Trophoblast cell (in vitro differentiated cells and primary cell): ENCODE measurements around the gene HEATR1.
"Not testable (repeated sequence)": the region's sequence is repeated elsewhere in the genome, so short reads cannot be mapped to it uniquely, and the experiment has no call there.

Experiments used
- DNase-seq, 2 donors: peaks; one replicate each; pipeline ENCODE4 v3.0.0-alpha.2; 2016
- H2AFZ ChIP-seq: 2 replicates; pipeline ENCODE4 v1.6.1; 2013; ENCODE audit warnings: low read length, moderate library complexity, mild to moderate bottlenecking; ENCODE audit not compliant: insufficient read depth, poor library complexity
- H2AK5ac ChIP-seq: 2 replicates; pipeline ENCODE4 v1.6.1; 2013; ENCODE audit warnings: mild to moderate bottlenecking, low read length
- H2BK120ac ChIP-seq: 2 replicates; pipeline ENCODE4 v1.6.1; 2013; ENCODE audit warnings: low read length, mild to moderate bottlenecking, moderate library complexity; ENCODE audit not compliant: insufficient read depth, poor library complexity
- H2BK12ac ChIP-seq: 2 replicates; pipeline ENCODE4 v1.6.1; 2013; ENCODE audit warnings: mild to moderate bottlenecking, low read length, moderate library complexity
- H2BK5ac ChIP-seq: 2 replicates; pipeline ENCODE4 v1.6.1; 2013; ENCODE audit warnings: low read length, low read depth, moderate library complexity, mild to moderate bottlenecking; ENCODE audit not compliant: poor library complexity
- H3K14ac ChIP-seq: 2 replicates; pipeline ENCODE4 v1.6.1; 2013; ENCODE audit warnings: mild to moderate bottlenecking, low read length
- H3K18ac ChIP-seq: 2 replicates; pipeline ENCODE4 v1.6.1; 2013; ENCODE audit warnings: mild to moderate bottlenecking, low read length
- H3K23ac ChIP-seq: 2 replicates; pipeline ENCODE4 v1.6.1; 2013; ENCODE audit warnings: low read length
- H3K27ac ChIP-seq: 2 replicates; pipeline ENCODE4 v1.5.1; 2013; ENCODE audit warnings: low read depth, mild to moderate bottlenecking, inconsistent platforms, low read length, moderate library complexity
- H3K27me3 ChIP-seq: 2 replicates; pipeline ENCODE4 v1.6.1; 2013; ENCODE audit warnings: inconsistent platforms, mild to moderate bottlenecking, low read length, moderate library complexity; ENCODE audit not compliant: insufficient read depth
- H3K36me3 ChIP-seq, 2 experiments: 1 replicate in 1 of 2; 2 replicates in 1 of 2; pipeline ENCODE4 v1.6.1; 2013; ENCODE audit warnings: low read length in 2 of 2, mild to moderate bottlenecking in 2 of 2, moderate library complexity in 1 of 2; ENCODE audit not compliant: insufficient read depth in 2 of 2, control insufficient read depth in 1 of 2
- H3K4ac ChIP-seq: 2 replicates; pipeline ENCODE4 v1.6.1; 2013; ENCODE audit warnings: low read depth, mild to moderate bottlenecking, low read length, moderate library complexity
- H3K4me1 ChIP-seq, 2 experiments: 1 replicate in 1 of 2; 2 replicates in 1 of 2; pipeline ENCODE4 v1.6.1; 2013; ENCODE audit warnings: low read length in 2 of 2, mild to moderate bottlenecking in 2 of 2, moderate library complexity in 1 of 2; ENCODE audit not compliant: insufficient read depth in 2 of 2, control insufficient read depth in 1 of 2
- H3K4me2 ChIP-seq: 2 replicates; pipeline ENCODE4 v1.6.1; 2013; ENCODE audit warnings: inconsistent platforms, mild to moderate bottlenecking, low read length, moderate library complexity
- H3K4me3 ChIP-seq: 2 replicates; pipeline ENCODE4 v1.5.1; 2013; ENCODE audit warnings: mild to moderate bottlenecking, low read depth, low read length, inconsistent platforms
- H3K79me1 ChIP-seq: one replicate; pipeline ENCODE4 v1.6.1; 2013; ENCODE audit warnings: low read length
- H3K79me2 ChIP-seq: 2 replicates; pipeline ENCODE4 v1.6.1; 2013; ENCODE audit warnings: low read length, mild to moderate bottlenecking; ENCODE audit not compliant: control insufficient read depth, insufficient read depth, poor library complexity
- H3K9ac ChIP-seq: 2 replicates; pipeline ENCODE4 v1.6.1; 2013; ENCODE audit warnings: mild to moderate bottlenecking, low read length
- H3K9me3 ChIP-seq: 2 replicates; pipeline ENCODE4 v1.6.1; 2013; ENCODE audit warnings: low read depth, mild to moderate bottlenecking, control low read depth, inconsistent platforms, low read length; ENCODE audit not compliant: insufficient read depth
- H4K12ac ChIP-seq: 2 replicates; pipeline ENCODE4 v1.6.1; 2013; ENCODE audit warnings: low read depth, mild to moderate bottlenecking, low read length, moderate library complexity
- H4K8ac ChIP-seq: 2 replicates; pipeline ENCODE4 v1.6.1; 2013; ENCODE audit warnings: low read depth, mild to moderate bottlenecking, low read length, moderate library complexity
- H4K91ac ChIP-seq: one replicate; pipeline ENCODE4 v1.6.1; 2013; ENCODE audit warnings: low read depth, mild to moderate bottlenecking, low read length, moderate library complexity
- WGBS: extraction: QIAGEN DNeasy Blood & Tissue Kit; methylation state at CpG from one replicate; pipeline ENCODE4 v1.1.7; 2013; ENCODE audit warnings: missing lambda C conversion rate; ENCODE audit not compliant: insufficient read length, insufficient coverage; ENCODE audit errors: extremely low coverage; 5-methylcytosine and 5-hydroxymethylcytosine counted together

HEATR1 gene

GRCh38 chr1:236509203-236509602 is 95.1 kb downstream of the HEATR1 start:
- Histone ChIP-seq H3K4me2 (no peak overlapping the region), H3K23ac (no peak overlapping the region), H3K4me1 (no peaks in the 10 kb centered on the region), H3K4me3 (no peak overlapping the region), H4K91ac (no peak overlapping the region), H3K18ac (no peak overlapping the region), H3K79me2 (no peaks in the 10 kb centered on the region), H3K36me3 (no peaks in the 10 kb centered on the region), H3K27ac (no peak overlapping the region), H2BK5ac (no peak overlapping the region), H2BK12ac (no peak overlapping the region), H3K27me3 (no peaks in the 10 kb centered on the region), H4K8ac (no peak overlapping the region), H4K12ac (no peak overlapping the region), H2AFZ (no peak overlapping the region), H3K9ac (no peak overlapping the region), H3K4ac (no peak overlapping the region), H3K14ac (no peak overlapping the region), H2AK5ac (no peak overlapping the region), H2BK120ac (no peak overlapping the region), H3K79me1 (no peaks in the 10 kb centered on the region), H3K9me3 (no peaks in the 10 kb centered on the region)
- no CpG with 5 or more reads among the region's 1 CpG for WGBS
- no peak for DNase-seq

GRCh38 chr1:236508593-236509027 is 95.7 kb downstream of the HEATR1 start:
- Histone ChIP-seq H2BK120ac (no peak overlapping the region), H3K4me3 (no peak overlapping the region), H4K91ac (no peak overlapping the region), H3K36me3 (no peaks in the 10 kb centered on the region), H3K9ac (no peak overlapping the region), H3K27me3 (no peaks in the 10 kb centered on the region), H2AFZ (no peak overlapping the region), H3K79me1 (peaks cover 2% of the 10 kb centered on the region), H3K79me2 (no peaks in the 10 kb centered on the region), H4K12ac (no peak overlapping the region), H3K4ac (no peak overlapping the region), H2AK5ac (no peak overlapping the region), H3K9me3 (no peaks in the 10 kb centered on the region), H4K8ac (no peak overlapping the region), H3K4me1 (peaks cover 0 to 2% of the 10 kb centered on the region in 2 experiments), H3K14ac (no peak overlapping the region), H3K18ac (no peak overlapping the region), H3K27ac (no peak overlapping the region), H2BK12ac (no peak overlapping the region), H3K4me2 (no peak overlapping the region), H2BK5ac (no peak overlapping the region), H3K23ac (no peak overlapping the region)
- no CpG with 5 or more reads among the region's 6 CpGs for WGBS
- no peak for DNase-seq

- Histone ChIP-seq H3K18ac (no peak overlapping the region), H3K79me2 (peaks cover 4% of the 10 kb centered on the region), H2BK120ac (no peak overlapping the region), H4K8ac (no peak overlapping the region), H2AFZ (no peak overlapping the region), H3K9ac (peak overlapping the region; percentile 77), H3K4ac (no peak overlapping the region), H2AK5ac (no peak overlapping the region), H3K27ac (no peak overlapping the region), H2BK5ac (no peak overlapping the region), H3K23ac (no peak overlapping the region), H2BK12ac (no peak overlapping the region), H3K4me3 (no peak overlapping the region), H3K36me3 (no peaks in the 10 kb centered on the region), H3K14ac (no peak overlapping the region), H3K79me1 (peaks cover 8% of the 10 kb centered on the region), H3K4me1 (peaks cover 5% of the 10 kb centered on the region in 2 experiments), H3K9me3 (no peaks in the 10 kb centered on the region), H4K91ac (peak overlapping the region; percentile 14), H4K12ac (no peak overlapping the region), H3K4me2 (no peak overlapping the region), H3K27me3 (no peaks in the 10 kb centered on the region)
- DNase-seq: no peak
- no CpG with 5 or more reads among the region's 5 CpGs for WGBS
Measured at GRCh38 chr1:236507022-236507700, 97.2 kb downstream of the HEATR1 start.

- not testable (repeated sequence) for H4K12ac ChIP-seq, H3K79me2 ChIP-seq, H3K9ac ChIP-seq, DNase-seq, H3K23ac ChIP-seq, H2AK5ac ChIP-seq, H3K4me1 ChIP-seq, H3K27ac ChIP-seq, H3K18ac ChIP-seq, H3K4me3 ChIP-seq, H2AFZ ChIP-seq, H4K91ac ChIP-seq, H3K27me3 ChIP-seq, H3K4me2 ChIP-seq, H3K9me3 ChIP-seq, H4K8ac ChIP-seq, H2BK120ac ChIP-seq, H3K36me3 ChIP-seq, H3K79me1 ChIP-seq, H3K4ac ChIP-seq, H3K14ac ChIP-seq, H2BK12ac ChIP-seq, H2BK5ac ChIP-seq
- no CpG with 5 or more reads among the region's 3 CpGs for WGBS
Measured at GRCh38 chr1:236504338-236504737, 100.0 kb downstream of the HEATR1 start.
